Measurements from ENCODE around the gene FBN1. TPM values are rescaled to one million over a fixed set of nuclear protein-coding genes. Genes with fewer than 3 reads are reported as not detected.

The FBN1 gene
- polyA plus RNA-seq, 1 experiment, result 565 TPM

DNA sequence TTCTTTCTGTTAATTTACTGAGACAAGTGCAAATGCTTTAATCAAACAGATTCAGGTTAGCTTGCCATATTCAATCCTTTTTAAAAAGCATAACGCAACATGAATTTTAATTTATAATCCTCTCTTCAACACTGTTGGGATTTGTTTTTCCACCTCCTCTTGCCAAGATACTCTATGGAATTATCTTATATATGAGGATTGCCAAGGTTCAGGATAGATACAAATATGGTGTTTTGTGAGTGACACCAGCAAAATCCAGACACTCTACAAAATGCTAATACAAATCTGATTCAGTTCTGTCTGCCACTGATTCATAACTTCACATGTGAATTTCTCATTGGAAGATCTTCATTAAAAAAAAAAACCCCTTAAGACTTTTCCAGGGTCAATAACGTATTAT lies 104.8 kb downstream of the FBN1 start:
- Histone ChIP-seq H3K36me3 (ENCODE audit: control insufficient read depth, insufficient read depth, low read length) (no peaks in the 10 kb centered on the region), H3K4me3 (ENCODE audit: low read depth, low read length) (no peak overlapping the region), H3K27me3 (ENCODE audit: control insufficient read depth, insufficient read depth, low read length) (no peaks in the 10 kb centered on the region)
- ChIA-PET CTCF (no interaction called here), POLR2A (no interaction called here)
- no peak for DNase-seq (ENCODE audit: low read depth)
- TF ChIP-seq CTCF (IDR thresholded peaks at IDR 0.05; ENCODE audit: insufficient read depth, low read depth, low read length), result no peak

- DNase-seq (ENCODE audit: low read depth), result no peak
- ChIA-PET POLR2A (no interaction called here), CTCF (interaction anchor here (0.7 kb wide), 1 partner anchor 899 kb away, joined by 3 read pairs; no protein-coding TSS in a partner anchor)
- no peak for TF ChIP-seq CTCF (IDR thresholded peaks at IDR 0.05; ENCODE audit: insufficient read depth, low read depth, low read length)
- no peak overlapping the region for H3K4me3 ChIP-seq (ENCODE audit: low read depth, low read length)
- no peaks in the 10 kb centered on the region for H3K27me3 ChIP-seq (ENCODE audit: control insufficient read depth, insufficient read depth, low read length)
- H3K36me3 ChIP-seq (ENCODE audit: control insufficient read depth, insufficient read depth, low read length), result peaks cover 4% of the 10 kb centered on the region
These were observed 106.6 kb downstream of the FBN1 start for GRCh38 chr15:48538941-48539340.

DNA sequence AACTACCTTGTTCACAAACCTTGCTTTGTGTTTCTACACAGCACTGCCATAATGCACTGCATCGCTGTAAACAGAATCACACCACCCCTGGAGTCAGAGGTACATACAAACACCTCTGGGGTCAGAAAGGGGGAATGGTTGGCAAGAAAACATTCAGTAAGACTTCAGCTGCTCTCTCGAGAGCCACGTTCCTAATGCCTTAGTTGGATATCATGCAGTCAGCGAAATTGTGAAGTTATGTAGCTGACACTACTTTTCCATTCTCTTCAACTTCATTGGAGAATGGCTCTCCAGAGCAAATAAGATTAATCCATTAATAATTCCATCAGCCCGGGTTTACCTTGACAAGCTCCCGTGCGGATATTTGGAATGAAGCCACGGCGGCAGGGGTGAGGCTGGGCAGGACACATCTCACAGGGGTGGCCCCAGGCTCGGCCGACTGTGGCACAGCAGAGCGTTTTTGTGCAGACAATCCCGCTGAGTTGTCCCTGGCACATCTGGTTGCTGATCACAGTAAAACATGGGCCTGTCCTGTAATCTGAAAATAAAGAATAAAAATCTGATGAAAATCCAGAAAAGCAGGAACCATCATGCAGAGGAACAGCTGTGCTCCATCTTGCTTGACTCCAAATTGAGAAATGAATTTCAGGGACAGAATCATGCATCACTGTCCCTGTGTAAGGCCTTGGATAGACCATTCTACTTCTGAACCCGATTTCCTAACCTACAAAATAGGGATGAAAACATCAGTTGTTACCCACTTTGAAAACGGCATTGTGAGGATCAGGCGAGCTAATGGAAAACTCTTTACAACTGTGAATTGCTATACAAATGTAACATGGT lies 108.0 kb downstream of the FBN1 start:
- Histone ChIP-seq H3K4me3 (ENCODE audit: low read depth, low read length) (no peak overlapping the region), H3K27me3 (ENCODE audit: control insufficient read depth, insufficient read depth, low read length) (no peaks in the 10 kb centered on the region), H3K36me3 (ENCODE audit: control insufficient read depth, insufficient read depth, low read length) (peaks cover 4% of the 10 kb centered on the region)
- ChIA-PET POLR2A (no interaction called here), CTCF (interaction anchor here (1.5 kb wide), 1 partner anchor 11 kb away, joined by 3 read pairs; no protein-coding TSS in a partner anchor)
- TF ChIP-seq CTCF (IDR thresholded peaks at IDR 0.05; ENCODE audit: insufficient read depth, low read depth, low read length), result no peak
- no peak for DNase-seq (ENCODE audit: low read depth)

- POLR2A ChIA-PET, result no interaction called here
- TF ChIP-seq CTCF (IDR thresholded peaks at IDR 0.05; ENCODE audit: insufficient read depth, low read depth, low read length), result no peak
- DNase-seq (ENCODE audit: low read depth), result no peak
- Histone ChIP-seq H3K4me3 (ENCODE audit: low read depth, low read length) (no peak overlapping the region), H3K36me3 (ENCODE audit: control insufficient read depth, insufficient read depth, low read length) (peaks cover 4% of the 10 kb centered on the region), H3K27me3 (ENCODE audit: control insufficient read depth, insufficient read depth, low read length) (no peaks in the 10 kb centered on the region)
- CTCF ChIA-PET, result interaction anchor here (1.5 to 1.8 kb wide), 2 partner anchors 10 to 11 kb away, joined by 3 to 5 read pairs; no protein-coding TSS in a partner anchor
These were observed 108.8 kb downstream of the FBN1 start for GRCh38 chr15:48536681-48537091.

DNA sequence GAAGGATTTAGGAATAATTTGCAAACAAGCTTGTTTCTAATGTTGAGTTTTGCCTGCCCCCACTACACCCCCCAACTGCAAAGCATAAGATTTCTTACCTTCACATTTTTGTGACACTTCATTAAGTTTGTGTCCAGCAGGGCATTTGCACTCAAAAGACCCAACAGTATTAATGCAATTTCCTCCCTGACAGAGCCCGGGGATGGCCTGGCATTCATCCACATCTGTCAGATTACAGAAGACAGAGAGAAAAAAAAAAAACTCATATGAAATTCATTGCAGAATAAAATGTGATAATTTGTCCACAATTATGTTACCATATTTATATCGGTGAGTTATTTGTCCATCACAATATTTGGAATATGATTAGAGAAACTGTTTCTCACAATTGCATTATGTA lies 111.5 kb downstream of the FBN1 start:
- DNase-seq (ENCODE audit: low read depth), result no peak
- Histone ChIP-seq H3K27me3 (ENCODE audit: control insufficient read depth, insufficient read depth, low read length) (no peaks in the 10 kb centered on the region), H3K4me3 (ENCODE audit: low read depth, low read length) (no peak overlapping the region), H3K36me3 (ENCODE audit: control insufficient read depth, insufficient read depth, low read length) (peaks cover 12% of the 10 kb centered on the region)
- no peak for TF ChIP-seq CTCF (IDR thresholded peaks at IDR 0.05; ENCODE audit: insufficient read depth, low read depth, low read length)
- POLR2A ChIA-PET, result no interaction called here
- CTCF ChIA-PET, result interaction anchor here (0.8 kb wide), 1 partner anchor 13 kb away, joined by 3 read pairs; no protein-coding TSS in a partner anchor
